Neuron (in vitro differentiated cells): ENCODE measurements around the gene OR2T3.
"Not testable (repeated sequence)": the region's sequence is repeated elsewhere in the genome, so short reads cannot be mapped to it uniquely, and the experiment has no call there.

Experiments used
- H2AFZ ChIP-seq: one replicate; pipeline ENCODE4 v1.6.1; 2013; ENCODE audit warnings: low read depth, mild to moderate bottlenecking, inconsistent platforms, low read length, moderate library complexity
- H3K27me3 ChIP-seq: one replicate; pipeline ENCODE4 v1.6.1; 2013; ENCODE audit warnings: low read length; ENCODE audit not compliant: insufficient read depth
- H3K36me3 ChIP-seq: one replicate; pipeline ENCODE4 v1.6.1; 2013; ENCODE audit warnings: low read length; ENCODE audit not compliant: insufficient read depth
- H3K4me1 ChIP-seq: one replicate; pipeline ENCODE4 v1.6.1; 2013; ENCODE audit warnings: low read length; ENCODE audit not compliant: insufficient read depth
- H3K4me3 ChIP-seq: 2 replicates; pipeline ENCODE4 v1.5.1; 2013; ENCODE audit warnings: mild to moderate bottlenecking, low read length, moderate library complexity
- H3K9me3 ChIP-seq: one replicate; pipeline ENCODE4 v1.6.1; 2013; ENCODE audit warnings: low read length

Gene OR2T3

DNA sequence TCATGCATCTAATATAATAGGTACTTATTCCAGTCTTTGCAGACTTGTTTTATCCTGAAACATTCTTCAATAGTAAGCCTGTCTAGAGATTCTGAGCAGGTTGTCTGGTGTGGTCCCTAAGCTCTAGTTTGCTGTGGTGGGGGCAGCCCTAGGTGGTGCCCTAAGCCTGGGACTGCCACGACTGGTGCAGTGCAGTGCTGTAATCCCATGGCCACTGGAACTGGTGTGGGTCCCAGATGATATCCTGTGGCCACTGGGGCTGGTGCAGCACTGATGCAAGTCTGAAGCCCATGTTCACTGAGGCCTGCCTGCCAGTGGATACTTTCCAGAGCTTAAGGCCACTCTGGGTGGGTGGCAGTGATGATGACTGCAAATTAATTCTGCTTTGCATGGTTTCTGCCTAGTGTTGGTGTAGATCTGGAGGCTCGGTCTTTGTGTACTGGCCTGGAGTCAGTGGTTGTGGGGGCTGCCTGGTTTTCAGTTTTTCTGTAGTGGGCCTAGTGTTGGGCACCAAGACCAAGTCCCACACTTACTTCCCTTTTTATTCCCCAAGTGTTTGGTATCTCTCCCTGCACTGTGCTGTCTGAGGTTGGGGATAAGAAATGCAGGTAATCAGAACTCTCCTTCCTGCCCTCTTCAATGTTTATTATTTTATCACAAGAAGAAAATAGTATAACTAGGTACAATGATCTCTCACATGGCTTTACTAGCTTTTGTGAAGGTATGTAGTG is 27.3 kb downstream of the OR2T3 start:
- H3K9me3 ChIP-seq, H2AFZ ChIP-seq, H3K4me1 ChIP-seq, H3K27me3 ChIP-seq, H3K4me3 ChIP-seq, H3K36me3 ChIP-seq: not testable (repeated sequence)

DNA sequence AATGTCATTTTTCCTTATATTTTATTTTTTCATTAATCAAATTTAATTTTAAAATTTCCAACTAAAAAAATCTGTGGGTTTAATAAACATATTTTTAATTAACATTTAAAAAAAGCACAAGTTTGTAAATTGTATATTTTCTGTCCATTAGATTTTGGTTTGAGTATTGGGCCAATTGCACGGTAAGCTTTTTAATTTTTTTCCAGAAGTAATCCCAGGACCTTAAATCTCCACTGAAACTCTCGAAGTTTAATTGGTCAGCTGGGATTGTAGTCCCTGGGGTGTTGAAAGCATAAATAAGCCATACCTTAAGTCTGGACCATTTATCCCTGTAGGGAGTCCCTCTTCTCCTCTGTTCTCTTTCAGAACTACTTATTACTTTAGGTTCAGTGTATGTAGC is 34.6 kb downstream of the OR2T3 start, which contains the start of gene OR2G6:
OR2G6 (plus strand) TSS at position 301 of the 400 bp plus-strand sequence. CDS start 13,574 bp downstream, outside the sequence.
- not testable (repeated sequence) for H3K9me3 ChIP-seq, H2AFZ ChIP-seq, H3K36me3 ChIP-seq, H3K4me3 ChIP-seq, H3K27me3 ChIP-seq, H3K4me1 ChIP-seq

DNA sequence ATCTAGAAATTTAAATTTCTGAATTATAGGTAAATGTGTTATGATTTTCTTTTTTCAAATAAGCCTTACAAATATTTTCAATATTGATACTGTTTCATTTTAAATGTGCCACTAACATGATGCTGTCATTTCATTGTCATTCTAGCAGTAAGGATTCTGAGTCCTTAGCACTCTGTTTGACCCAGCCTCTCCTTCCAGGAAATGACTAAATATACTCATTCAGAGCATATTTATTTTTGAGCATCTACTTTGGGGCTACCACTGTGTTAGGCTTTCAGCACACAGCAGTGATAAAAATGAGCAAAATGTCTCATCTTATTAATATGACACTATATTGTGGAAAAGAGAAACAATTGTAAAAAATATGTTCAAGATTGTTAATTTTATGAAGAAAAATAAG is 37.1 kb downstream of the OR2T3 start:
- not testable (repeated sequence) for H2AFZ ChIP-seq, H3K27me3 ChIP-seq, H3K4me3 ChIP-seq, H3K36me3 ChIP-seq, H3K9me3 ChIP-seq, H3K4me1 ChIP-seq

DNA sequence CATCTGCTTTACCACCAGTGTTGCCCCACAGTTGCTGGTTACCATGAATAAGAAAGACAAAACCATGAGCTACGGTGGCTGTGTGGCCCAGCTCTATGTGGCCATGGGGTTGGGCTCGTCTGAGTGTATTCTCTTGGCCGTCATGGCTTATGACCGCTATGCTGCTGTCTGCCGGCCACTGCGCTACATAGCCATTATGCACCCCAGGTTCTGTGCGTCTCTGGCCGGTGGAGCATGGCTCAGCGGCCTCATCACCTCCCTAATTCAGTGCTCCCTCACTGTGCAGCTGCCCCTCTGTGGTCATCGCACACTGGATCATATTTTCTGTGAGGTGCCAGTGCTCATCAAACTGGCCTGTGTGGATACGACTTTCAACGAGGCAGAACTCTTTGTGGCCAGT is 48.7 kb downstream of the OR2T3 start:
- Histone ChIP-seq H3K27me3 (no peaks in the 10 kb centered on the region), H3K4me3 (no peak overlapping the region), H3K36me3 (no peaks in the 10 kb centered on the region), H3K9me3 (no peaks in the 10 kb centered on the region), H3K4me1 (no peaks in the 10 kb centered on the region), H2AFZ (no peak overlapping the region)
